ENCODE results near the gene ECT2L. TPM values are rescaled to one million over a fixed set of nuclear protein-coding genes. Genes with fewer than 3 reads are reported as not detected.
"Not testable (repeated sequence)": the region's sequence is repeated elsewhere in the genome, so short reads cannot be mapped to it uniquely, and the experiment has no call there.

Gene ECT2L
- polyA plus RNA-seq, 4 donors, result 0.19 to 0.60 (median 0.27) TPM

- no peak for DNase-seq (ENCODE audit: low read depth in 4 of 4, low spot score in 3 of 4)
These were observed 130.7 kb downstream of the ECT2L start for GRCh38 chr6:138926579-138926978.

- no peak for DNase-seq (ENCODE audit: low read depth in 4 of 4, low spot score in 3 of 4)
These were observed 135.8 kb downstream of the ECT2L start for GRCh38 chr6:138931660-138932059.

- DNase-seq (ENCODE audit: low read depth in 4 of 4, low spot score in 3 of 4), result not testable (repeated sequence)
These were observed 141.0 kb downstream of the ECT2L start for GRCh38 chr6:138936873-138937272.

GRCh38 chr6:138943089-138943625 lies 147.3 kb downstream of the ECT2L start:
- DNase-seq (ENCODE audit: low read depth in 4 of 4, low spot score in 3 of 4), result no peak

- no peak for DNase-seq (ENCODE audit: low read depth in 4 of 4, low spot score in 3 of 4)
These were observed 148.5 kb downstream of the ECT2L start for GRCh38 chr6:138944412-138944811.

- no peak for DNase-seq (ENCODE audit: low read depth in 4 of 4, low spot score in 3 of 4)
These were observed 149.5 kb downstream of the ECT2L start for GRCh38 chr6:138945354-138945753.

GRCh38 chr6:138948004-138948403 lies 152.1 kb downstream of the ECT2L start:
- no peak for DNase-seq (ENCODE audit: low read depth in 4 of 4, low spot score in 3 of 4)

GRCh38 chr6:138948546-138949179 lies 152.8 kb downstream of the ECT2L start:
- DNase-seq (ENCODE audit: low read depth in 4 of 4, low spot score in 3 of 4), result no peak

GRCh38 chr6:138953451-138953850 lies 157.6 kb downstream of the ECT2L start:
- DNase-seq (ENCODE audit: low read depth in 4 of 4, low spot score in 3 of 4), result no peak

Other genes starting within 250 kb of the ECT2L start
- gene CCDC28A, start 22.3 kb upstream of the ECT2L start, polyA plus RNA-seq (ENCODE audit: insufficient read length in 4 of 4), result 10 to 100 TPM; 28.5 to 31.2 (median 30.5) TPM
- gene REPS1, start 192.2 kb downstream of the ECT2L start, polyA plus RNA-seq (ENCODE audit: insufficient read length in 4 of 4), result 10 to 100 TPM; 59.9 to 82.8 (median 71.5) TPM
- 10 to 100 TPM; 49.5 to 53.8 (median 51.2) TPM for gene ABRACL, start 232.7 kb downstream of the ECT2L start, polyA plus RNA-seq (ENCODE audit: insufficient read length in 4 of 4)